GM21576 (cell line): ENCODE results near the gene PBX1.

Source experiments
- ATAC-seq: cut with Tn5 transposase; IDR thresholded peaks from one replicate; pipeline ENCODE4 v1.9.1; 2021; ENCODE audit warnings: mild to moderate bottlenecking, moderate library complexity; ENCODE audit not compliant: unreplicated experiment

PBX1 gene

DNA sequence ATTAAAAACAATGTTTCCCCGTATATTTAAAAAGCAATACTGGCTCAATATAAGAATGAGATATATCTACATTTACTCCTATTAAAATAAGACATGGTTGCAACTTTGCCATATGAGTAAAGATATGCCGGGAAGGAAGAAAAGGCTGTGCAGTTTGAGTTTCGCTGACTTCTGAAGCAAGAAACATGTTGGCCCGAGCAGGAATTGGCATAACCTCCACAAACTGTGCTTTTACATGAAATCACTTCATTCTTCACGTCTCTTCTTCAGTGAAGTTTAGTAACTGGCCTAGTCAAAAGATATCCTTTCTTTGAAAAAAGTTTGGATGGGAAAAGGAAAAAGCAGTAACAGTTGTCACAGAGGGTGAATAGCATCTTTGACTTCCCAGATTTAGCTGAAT is 342.0 kb downstream of the PBX1 start:
- ATAC-seq: no peak
